ENCODE measurements around the gene FARSA.

DNA sequence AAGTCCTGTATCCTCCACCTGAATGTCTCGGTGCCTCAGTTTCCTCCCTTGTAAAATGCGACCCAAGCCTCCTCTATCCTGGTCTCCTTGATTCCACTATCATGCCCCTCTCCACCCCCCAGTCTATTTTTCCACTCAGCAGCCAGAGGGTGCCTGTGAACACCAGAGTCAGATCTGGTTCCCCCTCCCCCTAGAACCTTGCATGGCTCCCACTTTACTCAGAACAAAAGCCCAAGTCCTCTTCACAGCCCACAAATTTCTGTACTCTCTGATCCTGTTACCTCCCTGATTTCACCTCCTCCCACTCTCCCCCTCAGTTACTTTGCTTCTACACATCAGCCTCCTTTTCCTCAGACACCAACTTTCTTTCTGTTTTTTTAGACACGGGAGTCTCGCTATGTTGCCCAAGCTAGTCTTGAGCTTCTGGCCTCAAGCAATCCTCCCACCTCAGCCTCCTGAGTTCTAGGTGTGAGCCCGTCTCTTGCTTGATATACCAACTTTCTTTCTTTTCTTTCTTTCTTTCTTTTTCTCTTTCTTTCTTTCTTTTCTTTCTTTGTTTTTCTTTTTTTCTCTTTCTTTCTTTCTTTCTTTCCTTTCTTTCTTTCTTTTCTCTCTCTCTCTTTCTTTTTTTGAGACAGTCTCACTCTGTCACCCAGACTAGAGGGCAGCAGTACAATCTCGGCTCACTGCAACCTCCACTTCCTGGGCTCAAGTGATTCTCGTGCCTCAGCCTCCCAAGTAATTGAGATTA is 36.7 kb upstream of the FARSA start:
- TF ChIP-seq, protein P1, sequence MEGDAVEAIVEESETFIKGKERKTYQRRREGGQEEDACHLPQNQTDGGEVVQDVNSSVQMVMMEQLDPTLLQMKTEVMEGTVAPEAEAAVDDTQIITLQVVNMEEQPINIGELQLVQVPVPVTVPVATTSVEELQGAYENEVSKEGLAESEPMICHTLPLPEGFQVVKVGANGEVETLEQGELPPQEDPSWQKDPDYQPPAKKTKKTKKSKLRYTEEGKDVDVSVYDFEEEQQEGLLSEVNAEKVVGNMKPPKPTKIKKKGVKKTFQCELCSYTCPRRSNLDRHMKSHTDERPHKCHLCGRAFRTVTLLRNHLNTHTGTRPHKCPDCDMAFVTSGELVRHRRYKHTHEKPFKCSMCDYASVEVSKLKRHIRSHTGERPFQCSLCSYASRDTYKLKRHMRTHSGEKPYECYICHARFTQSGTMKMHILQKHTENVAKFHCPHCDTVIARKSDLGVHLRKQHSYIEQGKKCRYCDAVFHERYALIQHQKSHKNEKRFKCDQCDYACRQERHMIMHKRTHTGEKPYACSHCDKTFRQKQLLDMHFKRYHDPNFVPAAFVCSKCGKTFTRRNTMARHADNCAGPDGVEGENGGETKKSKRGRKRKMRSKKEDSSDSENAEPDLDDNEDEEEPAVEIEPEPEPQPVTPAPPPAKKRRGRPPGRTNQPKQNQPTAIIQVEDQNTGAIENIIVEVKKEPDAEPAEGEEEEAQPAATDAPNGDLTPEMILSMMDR (IDR thresholded peaks at IDR 0.05) = no peak
- no peak for TF ChIP-seq POLR2A (IDR thresholded peaks at IDR 0.05)
